H1 (cell line): ENCODE data around the gene ELOF1. TPM values are rescaled to one million over a fixed set of nuclear protein-coding genes. Genes with fewer than 3 reads are reported as not detected.
A peak's percentile ranks its signal among the peaks of the same experiment; 100 is the strongest.

Experiments
- CTCF ChIA-PET: fragments of 300-600 bp; sonication (Branson Sonifier 250); formaldehyde crosslinking; loops from one replicate; lab custom pipeline; 2021; ENCODE audit not compliant: partially characterized antibody; lab: Charles Lee
- POLR2A ChIA-PET: fragments of 300-600 bp; sonication (Branson Sonifier 250); formaldehyde crosslinking; loops from one replicate; lab custom pipeline; 2021; ENCODE audit warnings: inconsistent platforms; ENCODE audit not compliant: partially characterized antibody; lab: Charles Lee
- DNase-seq, 2 experiments: peaks; one replicate each; pipeline versions ENCODE4 v3.0.0 to v3.0.0-alpha.2; 2010 to 2022; ENCODE audit warnings: low spot score in 2 of 2, low read depth in 1 of 2, mixed read lengths in 1 of 2
- FAIRE-seq: peaks from 2 replicates; lab custom pipeline; 2011; peaks lifted over from hg19 to GRCh38; lab: Jason Lieb, UNC
- H2AFZ ChIP-seq: 2 replicates; pipeline ENCODE4 v1.8.1; 2012; ENCODE audit warnings: low read length, inconsistent platforms
- H2AK5ac ChIP-seq: 2 replicates; pipeline ENCODE4 v1.6.1; 2013; ENCODE audit warnings: low read depth, low read length
- H2BK120ac ChIP-seq: replicated peaks from 2 replicates; pipeline ENCODE3; 2013; ENCODE audit warnings: low read depth, low read length, inconsistent platforms
- H2BK12ac ChIP-seq: 2 replicates; pipeline ENCODE4 v1.6.1; 2013; ENCODE audit warnings: low read depth, low read length
- H2BK15ac ChIP-seq: 2 replicates; pipeline ENCODE4 v1.6.1; 2013; ENCODE audit warnings: low read length
- H2BK20ac ChIP-seq: 2 replicates; pipeline ENCODE4 v1.6.1; 2013; ENCODE audit warnings: low read length
- H2BK5ac ChIP-seq: 2 replicates; pipeline ENCODE4 v1.6.1; 2013; ENCODE audit warnings: low read depth, low read length
- H3K14ac ChIP-seq: 2 replicates; pipeline ENCODE4 v1.6.1; 2013; ENCODE audit warnings: inconsistent platforms; ENCODE audit not compliant: insufficient read length
- H3K18ac ChIP-seq: 2 replicates; pipeline ENCODE4 v1.6.1; 2013; ENCODE audit warnings: low read length; ENCODE audit errors: extremely low read depth
- H3K23ac ChIP-seq: 2 replicates; pipeline ENCODE4 v1.6.1; 2013; ENCODE audit warnings: inconsistent platforms; ENCODE audit not compliant: insufficient read length
- H3K23me2 ChIP-seq: 2 replicates; pipeline ENCODE4 v1.6.1; 2013; ENCODE audit warnings: low read depth, low read length
- H3K27ac ChIP-seq: 2 replicates; pipeline ENCODE4 v1.6.1; 2011; ENCODE audit warnings: low read depth, low read length, inconsistent platforms
- H3K27me3 ChIP-seq, 4 experiments: replicated peaks in 1 of 4; 1 replicate in 1 of 4; 2 replicates in 3 of 4; pipeline versions ENCODE4 v1.6.1 to v1.8.1; 2011 to 2013; ENCODE audit warnings: low read length in 3 of 4, mild to moderate bottlenecking in 3 of 4, inconsistent platforms in 2 of 4, mixed read lengths in 2 of 4, moderate library complexity in 1 of 4; ENCODE audit not compliant: control insufficient read depth in 3 of 4, insufficient read depth in 3 of 4; ENCODE audit errors: extremely low read depth in 1 of 4
- H3K36me3 ChIP-seq, 4 experiments: 2 replicates each; pipeline versions ENCODE4 v1.6.1 to v1.8.1; 2011 to 2013; ENCODE audit warnings: mild to moderate bottlenecking in 4 of 4, low read length in 3 of 4, moderate library complexity in 2 of 4, control low read depth in 1 of 4, inconsistent platforms in 1 of 4; ENCODE audit not compliant: insufficient read depth in 4 of 4, control insufficient read depth in 2 of 4
- H3K4ac ChIP-seq: replicated peaks from 2 replicates; pipeline ENCODE3; 2013; ENCODE audit warnings: low read length, low read depth, mixed read lengths, inconsistent platforms; ENCODE audit not compliant: insufficient read length
- H3K4me1 ChIP-seq, 4 experiments: replicated peaks in 1 of 4; 1 replicate in 1 of 4; 2 replicates in 3 of 4; pipeline versions ENCODE4 v1.6.1 to v1.8.1; 2011 to 2013; ENCODE audit warnings: low read length in 3 of 4, inconsistent platforms in 2 of 4, mixed read lengths in 1 of 4; ENCODE audit not compliant: insufficient read depth in 4 of 4, control insufficient read depth in 3 of 4
- H3K4me2 ChIP-seq, 2 experiments: 2 replicates each; pipeline versions ENCODE4 v1.6.1 to v1.8.1; 2011 to 2013; ENCODE audit warnings: low read depth in 2 of 2, low read length in 2 of 2, control low read depth in 1 of 2, inconsistent platforms in 1 of 2, mild to moderate bottlenecking in 1 of 2; ENCODE audit not compliant: insufficient read depth in 1 of 2
- H3K4me3 ChIP-seq, 4 experiments: fragments of 200-600, 300-600 bp in 1 of 4; sonication (generic), shearing (Covaris generic), sonication (Bioruptor Twin) in 1 of 4; 2 replicates each; pipeline versions ENCODE4 v1.5.1 to v1.8.1; 2011 to 2016; ENCODE audit warnings: low read length in 4 of 4, low read depth in 3 of 4, control low read depth in 2 of 4, inconsistent platforms in 2 of 4, mild to moderate bottlenecking in 2 of 4, mixed read lengths in 1 of 4, moderate library complexity in 1 of 4; ENCODE audit not compliant: insufficient read depth in 2 of 4; ENCODE audit errors: extremely low read depth in 1 of 4
- H3K56ac ChIP-seq: replicated peaks from 2 replicates; pipeline ENCODE3; 2013; ENCODE audit warnings: low read depth, mild to moderate bottlenecking, mixed read lengths, low read length, inconsistent platforms; ENCODE audit not compliant: insufficient read length
- H3K79me1 ChIP-seq: 2 replicates; pipeline ENCODE4 v1.6.1; 2013; ENCODE audit warnings: low read depth, low read length, control low read depth
- H3K79me2 ChIP-seq, 2 experiments: 2 replicates each; pipeline versions ENCODE4 v1.6.1 to v1.8.1; 2012 to 2013; ENCODE audit warnings: low read length in 2 of 2, mild to moderate bottlenecking in 2 of 2, inconsistent platforms in 1 of 2; ENCODE audit not compliant: insufficient read depth in 2 of 2, control insufficient read depth in 1 of 2
- H3K9ac ChIP-seq, 4 experiments: replicated peaks in 1 of 4; 1 replicate in 1 of 4; 2 replicates in 3 of 4; pipeline versions ENCODE4 v1.6.1 to v1.8.1; 2011 to 2013; ENCODE audit warnings: low read depth in 3 of 4, low read length in 3 of 4, control low read depth in 2 of 4, mild to moderate bottlenecking in 2 of 4, moderate library complexity in 2 of 4, inconsistent platforms in 1 of 4; ENCODE audit errors: extremely low read depth in 1 of 4
- H3K9me3 ChIP-seq, 2 experiments: 2 replicates each; pipeline versions ENCODE4 v1.6.1 to v1.8.1; 2012 to 2013; ENCODE audit warnings: mild to moderate bottlenecking in 2 of 2, moderate library complexity in 2 of 2, control low read depth in 1 of 2, inconsistent platforms in 1 of 2, low read depth in 1 of 2, low read length in 1 of 2, mixed read lengths in 1 of 2; ENCODE audit not compliant: insufficient read depth in 2 of 2
- H4K20me1 ChIP-seq, 2 experiments: replicated peaks in 1 of 2; 2 replicates each; pipeline versions ENCODE3 to v1.8.1; 2011 to 2013; ENCODE audit warnings: inconsistent platforms in 2 of 2, low read length in 2 of 2, mild to moderate bottlenecking in 1 of 2; ENCODE audit not compliant: insufficient read depth in 2 of 2, control insufficient read depth in 1 of 2
- H4K5ac ChIP-seq: 2 replicates; pipeline ENCODE4 v1.6.1; 2013; ENCODE audit warnings: low read length, low read depth, mixed read lengths, inconsistent platforms; ENCODE audit not compliant: insufficient read length
- H4K8ac ChIP-seq: 2 replicates; pipeline ENCODE4 v1.8.0; 2013; ENCODE audit warnings: mild to moderate bottlenecking, moderate library complexity, low read length, inconsistent platforms; ENCODE audit not compliant: insufficient read depth; ENCODE audit errors: extremely low read depth
- H4K91ac ChIP-seq: replicated peaks from 2 replicates; pipeline ENCODE3; 2013; ENCODE audit warnings: low read length, mixed read lengths, inconsistent platforms; ENCODE audit not compliant: insufficient read length
- ASH2L ChIP-seq: fragments of 200-600, 300-600 bp; sonication (generic); IDR thresholded peaks from one replicate; pipeline ENCODE4 v1.7.1; 2017; ENCODE audit warnings: low read length
- CHD2 ChIP-seq: IDR thresholded peaks from 2 replicates; pipeline ENCODE4 v1.6.1; 2012; ENCODE audit warnings: low read length, improper control_type of control experiment
- CREB1 ChIP-seq: IDR thresholded peaks from 2 replicates; pipeline ENCODE4 v1.6.1; 2012; ENCODE audit warnings: inconsistent platforms
- GABPA ChIP-seq: IDR thresholded peaks from 2 replicates; pipeline ENCODE4 v1.6.1; 2011; ENCODE audit warnings: mild to moderate bottlenecking, low read length, moderate library complexity, borderline replicate concordance; ENCODE audit not compliant: insufficient read depth
- JUND ChIP-seq: IDR thresholded peaks from 2 replicates; pipeline ENCODE4 v1.6.1; 2011; ENCODE audit warnings: mild to moderate bottlenecking, improper control_type of control experiment, low read length
- KDM4A ChIP-seq: IDR thresholded peaks from one replicate; pipeline ENCODE4 v1.7.1; 2012; ENCODE audit warnings: low read depth, mild to moderate bottlenecking, moderate library complexity, low read length, inconsistent platforms; ENCODE audit not compliant: severe bottlenecking
- NRF1 ChIP-seq: IDR thresholded peaks from 2 replicates; pipeline ENCODE4 v1.6.1; 2011; ENCODE audit warnings: mild to moderate bottlenecking, low read depth, low read length, improper control_type of control experiment
- PHF8 ChIP-seq: fragments of 200-600 bp; sonication (generic); conservative IDR thresholded peaks from 2 replicates; pipeline ENCODE4 v1.7.1; 2012; ENCODE audit warnings: low read depth, mild to moderate bottlenecking, inconsistent platforms, low read length, moderate library complexity
- POLR2A ChIP-seq, 2 experiments: IDR thresholded peaks; 1 replicate in 1 of 2; 2 replicates in 1 of 2; pipeline ENCODE4 v1.6.1; 2011; ENCODE audit warnings: low read depth in 2 of 2, low read length in 2 of 2, mild to moderate bottlenecking in 2 of 2; ENCODE audit errors: control extremely low read depth in 1 of 2
- POLR2AphosphoS5 ChIP-seq: IDR thresholded peaks from 2 replicates; pipeline ENCODE4 v1.6.1; 2011; ENCODE audit warnings: low read depth, low read length
- SIRT6 ChIP-seq: IDR thresholded peaks from one replicate; pipeline ENCODE4 v1.7.1; 2012; ENCODE audit warnings: low read length, inconsistent platforms
- SIX5 ChIP-seq: IDR thresholded peaks from 2 replicates; pipeline ENCODE4 v1.6.1; 2011; ENCODE audit warnings: mild to moderate bottlenecking, low read depth, low read length
- TAF1 ChIP-seq: IDR thresholded peaks from 2 replicates; pipeline ENCODE4 v1.6.1; 2011; ENCODE audit warnings: mild to moderate bottlenecking, low read depth, low read length
- TBP ChIP-seq: IDR thresholded peaks from 2 replicates; pipeline ENCODE4 v1.6.1; 2011; ENCODE audit warnings: low read depth, low read length, improper control_type of control experiment
- WGBS, 2 experiments: shearing (Covaris generic) in 1 of 2; methylation state at CpG; one replicate each; pipeline versions ENCODE4 v1.1.6 to v1.1.7; 2013 to 2015; ENCODE audit warnings: low lambda C conversion rate in 2 of 2, mixed read lengths in 2 of 2, inconsistent platforms in 1 of 2, low coverage in 1 of 2, missing lambda C conversion rate in 1 of 2; ENCODE audit not compliant: insufficient replicate concordance in 2 of 2, insufficient coverage in 1 of 2, insufficient read length in 1 of 2; ENCODE audit errors: extremely low coverage in 1 of 2, missing lambda C conversion rate in 1 of 2; 5-methylcytosine and 5-hydroxymethylcytosine counted together
- polyA plus RNA-seq, 7 experiments: library from polyadenylated mRNA; depleted of rRNA in 3 of 7; stranded (reverse) in 5 of 7; unstranded in 2 of 7; fragments of >200 nt in 5 of 7; fragments of 200-250 nt in 2 of 7; gene quantifications; 1 replicate in 5 of 7; 2 replicates in 1 of 7; 4 replicates in 1 of 7; pipeline versions ENCODE4 v1.2.1 to v1.2.3, GENCODE V29; 2011 to 2013; ENCODE audit warnings: missing spikeins in 2 of 7, mixed read lengths in 2 of 7
- total RNA-seq: library from RNA; stranded (reverse); fragmentation: NEBNext Ultra II Directional; extraction: Animal tissue kit (Norgen Biotek cat#: 25700); gene quantifications from 2 replicates; pipeline ENCODE4 v1.2.1, GENCODE V29; 2021

ELOF1 gene
- total and polyA plus RNA-seq, 2 of the 8 experiments (the other 6 are each of a cell fraction or from before 2014, with no cell fraction given), result 84.2 to 101 TPM

DNA sequence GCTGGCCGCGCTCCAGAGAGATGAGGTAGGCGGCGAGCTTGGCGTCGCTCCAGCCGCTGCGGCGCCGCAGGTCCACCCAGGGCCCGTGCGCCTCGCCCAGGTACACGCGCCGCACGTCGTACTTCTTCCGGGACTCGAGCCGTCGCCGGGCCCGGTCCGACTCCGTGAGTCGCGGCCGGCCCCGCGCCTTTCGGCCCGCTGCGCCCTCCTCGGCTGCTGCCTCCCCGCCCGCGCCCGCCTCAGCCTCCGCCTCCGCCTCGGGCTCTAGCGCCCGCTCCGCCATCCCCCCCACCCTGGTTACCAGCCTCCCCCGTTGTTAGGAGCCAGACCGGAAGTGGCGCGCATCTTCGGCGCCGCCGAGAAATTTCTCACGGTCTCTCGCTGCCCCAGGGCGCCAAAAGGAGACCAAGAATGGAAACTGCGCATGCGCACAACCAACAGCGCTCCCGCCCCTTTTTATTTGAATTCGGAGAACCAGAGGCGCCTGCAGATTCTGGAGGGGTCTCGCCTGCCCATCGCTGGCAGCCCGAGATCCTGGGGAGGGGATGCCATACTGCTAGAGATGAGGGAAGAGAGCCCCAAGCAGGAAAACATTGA, 53.4 kb downstream of the ELOF1 start, which contains the start of gene ZNF653:
ZNF653 (minus strand) TSS at position 336 of the 597 bp plus-strand sequence; CDS start at position 283, 53 bp downstream.
- H2BK12ac ChIP-seq, result no peak within 1 kb of the TSS
- FAIRE-seq (peak; percentile 73), DNase-seq (peak; percentile 79 to 98)
- H4K5ac ChIP-seq, result peak within 1 kb of the TSS; percentile 83
- no peak within 1 kb of the TSS for H2AK5ac ChIP-seq
- H4K20me1 ChIP-seq, result no peaks in the 10 kb centered on the region
- H4K91ac ChIP-seq, result peak within 1 kb of the TSS; percentile 44
- H2BK120ac ChIP-seq, result no peak within 1 kb of the TSS
- H3K23me2 ChIP-seq, result 0 out of 2 replicates have a peak, but pooled peaks cover 2% of the 10 kb centered on the region
- 4% methylated on average over 20 of the region's 65 CpGs; no CpG with 5 or more reads in 1 of the 2 experiments for WGBS, 2 experiments
- no peaks in the 10 kb centered on the region for H3K36me3 ChIP-seq
- peak within 1 kb of the TSS; percentile 85 for H3K27ac ChIP-seq
- no peaks in the 10 kb centered on the region for H3K9me3 ChIP-seq
- H3K14ac ChIP-seq, result no peak within 1 kb of the TSS
- peak within 1 kb of the TSS; percentile 71 to 85 for H3K4me2 ChIP-seq
- CTCF ChIA-PET, result interaction anchor here (1.0 to 1.5 kb wide), 3 partner anchors 25 to 53 kb away, joined by 3 to 4 read pairs (median 3); partner anchors contain the start of gene ELOF1
- peaks cover 4% of the 10 kb centered on the region for H3K79me1 ChIP-seq
- H3K23ac ChIP-seq, result no peak within 1 kb of the TSS
- H3K4me1 ChIP-seq, result peaks cover 3 to 4% (median 4%) of the 10 kb centered on the region in 4 experiments; a peak in 6 of 7 replicates
- H2BK15ac ChIP-seq, result no peak within 1 kb of the TSS
- H3K4me3 ChIP-seq, result peak within 1 kb of the TSS; percentile 69 to 85 (median 78)
- peak within 1 kb of the TSS; percentile 77 to 83 (median 80) for H3K9ac ChIP-seq
- no peaks in the 10 kb centered on the region for H3K27me3 ChIP-seq
- H2BK5ac ChIP-seq, result peak within 1 kb of the TSS; percentile 90
- H3K56ac ChIP-seq, result peak within 1 kb of the TSS; percentile 69
- peak within 1 kb of the TSS; percentile 97 for H4K8ac ChIP-seq
- peak within 1 kb of the TSS; percentile 21 for H3K4ac ChIP-seq
- no peaks in the 10 kb centered on the region; a peak in 1 of 4 replicates for H3K79me2 ChIP-seq
- no peak within 1 kb of the TSS; the same call in 1 of the 2 replicates for H2AFZ ChIP-seq
- H2BK20ac ChIP-seq, result no peak within 1 kb of the TSS
- POLR2A ChIA-PET, result interaction anchor here (0.6 to 2.8 kb wide), 9 partner anchors 9 to 225 kb away, joined by 3 to 7 read pairs (median 3); partner anchors contain the start of gene CNN1
- H3K18ac ChIP-seq, result peak within 1 kb of the TSS; percentile 48; the same call in 1 of the 2 replicates
- TF ChIP-seq TBP (0 out of 2 replicates have a peak, but pooled peaks have one; percentile 10), CREB1 (peak; percentile 97), GABPA (peak; percentile 81; the same call in 1 of the 2 replicates), PHF8 (peak; percentile 88), JUND (no peak), POLR2A (IDR thresholded peaks at IDR 0.05; ENCODE audit: control extremely low read depth in 1 of 2, low read depth in 2 of 2, low read length in 2 of 2) (peak in 1 of 2 experiments; percentile 81; a peak in 1 of 3 replicates), ASH2L (peak; percentile 77), NRF1 (no peak), TAF1 (peak; percentile 43; the same call in 1 of the 2 replicates), SIX5 (0 out of 2 replicates have a peak, but pooled peaks have one; percentile 21), KDM4A (peak; percentile 50), POLR2AphosphoS5 (peak; percentile 62), CHD2 (0 out of 2 replicates have a peak, but pooled peaks have one; percentile 2), SIRT6 (no peak)
